Loucy (cell line): ENCODE measurements around the gene PNPLA7.

ENCODE experiments used
- H2AFZ ChIP-seq: fragments of 200-600 bp; sonication (generic); 2 replicates; pipeline ENCODE4 v1.6.0; 2016; ENCODE audit warnings: antibody characterized with exemption, mild to moderate bottlenecking, low read length, moderate library complexity
- H3F3A ChIP-seq: fragments of 200-600 bp; 2 replicates; pipeline ENCODE4 v1.6.0; 2016; ENCODE audit warnings: antibody characterized with exemption, low read depth, mild to moderate bottlenecking
- H3K27me3 ChIP-seq: fragments of 200-600 bp; sonication (generic); 2 replicates; pipeline ENCODE4 v1.6.1; 2014; ENCODE audit warnings: low read length, mild to moderate bottlenecking; ENCODE audit not compliant: insufficient read depth, poor library complexity, severe bottlenecking
- H3K36me3 ChIP-seq: fragments of 200-600 bp; sonication (generic); 2 replicates; pipeline ENCODE4 v1.6.1; 2016; ENCODE audit warnings: low read length; ENCODE audit not compliant: insufficient read depth
- H3K4me1 ChIP-seq: fragments of 200-600 bp; sonication (generic); 2 replicates; pipeline ENCODE4 v1.5.1; 2014; ENCODE audit warnings: low read length, mild to moderate bottlenecking; ENCODE audit not compliant: insufficient read depth, poor library complexity, severe bottlenecking
- H3K4me2 ChIP-seq: fragments of 200-600 bp; sonication (generic); 2 replicates; pipeline ENCODE4 v1.6.0; 2014; ENCODE audit warnings: antibody characterized with exemption, low read length, low read depth, mild to moderate bottlenecking; ENCODE audit not compliant: poor library complexity, severe bottlenecking
- H3K4me3 ChIP-seq: fragments of 200-600 bp; sonication (generic); 2 replicates; pipeline ENCODE4 v1.5.1; 2014; ENCODE audit warnings: low read length, mild to moderate bottlenecking, mixed read lengths; ENCODE audit not compliant: poor library complexity, severe bottlenecking
- H3K79me2 ChIP-seq: fragments of 200-600 bp; sonication (generic); 2 replicates; pipeline ENCODE4 v1.6.1; 2014; ENCODE audit warnings: low read length; ENCODE audit not compliant: insufficient read depth
- H3K9ac ChIP-seq: fragments of 200-600 bp; sonication (generic); 2 replicates; pipeline ENCODE4 v1.6.0; 2014; ENCODE audit warnings: mild to moderate bottlenecking, low read depth, low read length, moderate library complexity; ENCODE audit not compliant: poor library complexity, severe bottlenecking
- H3K9me2 ChIP-seq: fragments of 200-600 bp; sonication (generic); replicated peaks from 2 replicates; pipeline ENCODE4 v1.6.1; 2016; ENCODE audit warnings: low read depth, low read length, mixed read lengths
- H3K9me3 ChIP-seq: fragments of 200-600 bp; sonication (generic); 2 replicates; pipeline ENCODE4 v1.6.1; 2014; ENCODE audit warnings: mild to moderate bottlenecking, antibody characterized with exemption, low read length, low read depth; ENCODE audit not compliant: insufficient read depth
- H4K20me1 ChIP-seq: fragments of 200-600 bp; sonication (generic); 2 replicates; pipeline ENCODE4 v1.6.0; 2014; ENCODE audit warnings: antibody characterized with exemption, low read length, mild to moderate bottlenecking; ENCODE audit not compliant: insufficient read depth, poor library complexity, severe bottlenecking
- CTCF ChIP-seq: fragments of 200-600 bp; sonication (generic); conservative IDR thresholded peaks from 2 replicates; pipeline ENCODE4 v1.5.1; 2014; ENCODE audit warnings: mild to moderate bottlenecking, antibody characterized with exemption, low read length
- EZH2phosphoT487 ChIP-seq: fragments of 200-600 bp; IDR thresholded peaks from 2 replicates; pipeline ENCODE4 v1.6.1; 2018; ENCODE audit warnings: antibody characterized with exemption, mild to moderate bottlenecking, moderate library complexity, borderline replicate concordance

Gene PNPLA7

GRCh38 chr9:137421838-137422603 is 128.2 kb downstream of the PNPLA7 start:
- H3K79me2 ChIP-seq: no peaks in the 10 kb centered on the region
- no peak overlapping the region for H3K4me3 ChIP-seq
- H3K36me3 ChIP-seq: no peaks in the 10 kb centered on the region
- H3K9ac ChIP-seq: no peak overlapping the region
- H2AFZ ChIP-seq: no peak overlapping the region
- no peaks in the 10 kb centered on the region for H3K4me1 ChIP-seq
- no peaks in the 10 kb centered on the region for H3F3A ChIP-seq
- H3K4me2 ChIP-seq: no peak overlapping the region
- no peaks in the 10 kb centered on the region for H3K27me3 ChIP-seq
- no peaks in the 10 kb centered on the region for H4K20me1 ChIP-seq
- H3K9me2 ChIP-seq: no peaks in the 10 kb centered on the region
- H3K9me3 ChIP-seq: no peaks in the 10 kb centered on the region
- TF ChIP-seq EZH2phosphoT487 (no peak), CTCF (no peak)

GRCh38 chr9:137417161-137418021 is 132.8 kb downstream of the PNPLA7 start:
- no peaks in the 10 kb centered on the region for H3K9me3 ChIP-seq
- H2AFZ ChIP-seq: no peak overlapping the region
- H3K4me2 ChIP-seq: no peak overlapping the region
- H3K9me2 ChIP-seq: no peaks in the 10 kb centered on the region
- H3K79me2 ChIP-seq: no peaks in the 10 kb centered on the region
- H3K27me3 ChIP-seq: no peaks in the 10 kb centered on the region
- H3F3A ChIP-seq: no peaks in the 10 kb centered on the region
- H3K36me3 ChIP-seq: no peaks in the 10 kb centered on the region
- no peaks in the 10 kb centered on the region for H4K20me1 ChIP-seq
- H3K9ac ChIP-seq: no peak overlapping the region
- no peaks in the 10 kb centered on the region for H3K4me1 ChIP-seq
- no peak for TF ChIP-seq CTCF
- no peak for TF ChIP-seq EZH2phosphoT487
- H3K4me3 ChIP-seq: no peak overlapping the region

- Histone ChIP-seq H3K9me2 (no peaks in the 10 kb centered on the region), H3K4me1 (no peaks in the 10 kb centered on the region), H3K27me3 (no peaks in the 10 kb centered on the region), H3K9me3 (no peaks in the 10 kb centered on the region), H4K20me1 (no peaks in the 10 kb centered on the region), H3K4me3 (no peak overlapping the region), H3F3A (no peaks in the 10 kb centered on the region), H2AFZ (no peak overlapping the region), H3K4me2 (no peak overlapping the region), H3K79me2 (no peaks in the 10 kb centered on the region), H3K9ac (no peak overlapping the region), H3K36me3 (no peaks in the 10 kb centered on the region)
- no peak for TF ChIP-seq EZH2phosphoT487
Measured at GRCh38 chr9:137416563-137417151, 133.5 kb downstream of the PNPLA7 start.
